ENCODE results near the gene ABCD1. TPM values are rescaled to one million over a fixed set of nuclear protein-coding genes. Genes with fewer than 3 reads are reported as not detected.
A peak's percentile ranks its signal among the peaks of the same experiment; 100 is the strongest.

Gene ABCD1
- total and polyA plus RNA-seq, 8 donors, result 5.8 to 13.2 (median 9.8) TPM

DNA sequence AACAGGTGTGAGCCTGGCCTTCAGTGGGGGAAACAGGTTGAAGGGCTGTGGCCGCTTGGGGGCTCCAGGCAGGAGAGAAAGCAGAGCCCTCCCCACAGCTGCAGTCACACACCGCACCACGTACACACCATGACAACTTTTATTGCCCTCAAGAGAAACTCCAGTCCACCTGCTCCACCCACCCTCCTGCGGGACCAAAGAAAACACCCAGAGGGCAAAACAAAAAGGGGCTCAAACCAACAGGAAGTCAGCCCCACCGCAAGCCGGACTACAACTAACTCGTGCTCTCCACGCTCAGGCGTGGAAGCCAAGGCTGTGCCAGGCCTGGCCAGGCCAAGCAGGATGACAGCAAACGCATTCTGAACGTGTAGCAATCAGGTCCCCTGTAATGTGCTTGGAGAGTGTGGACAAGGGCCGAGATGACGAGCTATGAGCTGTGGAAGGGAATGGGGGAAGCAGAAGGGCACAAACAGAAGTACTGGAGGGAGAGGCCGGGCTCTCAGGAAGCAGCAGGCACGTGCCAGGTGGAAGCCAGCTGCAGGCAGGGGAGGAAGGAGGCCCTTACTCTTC is 24.2 kb upstream of the ABCD1 start:
- ATAC-seq (no peak), DNase-seq (no peak), FAIRE-seq (no peak)
- no peaks in the 10 kb centered on the region for H3K4me1 ChIP-seq
- H3K27me3 ChIP-seq, result no peaks in the 10 kb centered on the region
- no peaks in the 10 kb centered on the region for H3K9me3 ChIP-seq
- peaks cover 0 to 4% (median 0%) of the 10 kb centered on the region in 3 donors for H3K36me3 ChIP-seq
- H3K27ac ChIP-seq, result no peak overlapping the region
- H3K4me3 ChIP-seq, result no peak overlapping the region
- intact Hi-C loops (cut with DNase I), result no loop called here
- WGBS, 2 donors, result 78 to 79% methylated on average over 13 to 15 of the region's 15 CpGs
- TF ChIP-seq, protein P1, sequence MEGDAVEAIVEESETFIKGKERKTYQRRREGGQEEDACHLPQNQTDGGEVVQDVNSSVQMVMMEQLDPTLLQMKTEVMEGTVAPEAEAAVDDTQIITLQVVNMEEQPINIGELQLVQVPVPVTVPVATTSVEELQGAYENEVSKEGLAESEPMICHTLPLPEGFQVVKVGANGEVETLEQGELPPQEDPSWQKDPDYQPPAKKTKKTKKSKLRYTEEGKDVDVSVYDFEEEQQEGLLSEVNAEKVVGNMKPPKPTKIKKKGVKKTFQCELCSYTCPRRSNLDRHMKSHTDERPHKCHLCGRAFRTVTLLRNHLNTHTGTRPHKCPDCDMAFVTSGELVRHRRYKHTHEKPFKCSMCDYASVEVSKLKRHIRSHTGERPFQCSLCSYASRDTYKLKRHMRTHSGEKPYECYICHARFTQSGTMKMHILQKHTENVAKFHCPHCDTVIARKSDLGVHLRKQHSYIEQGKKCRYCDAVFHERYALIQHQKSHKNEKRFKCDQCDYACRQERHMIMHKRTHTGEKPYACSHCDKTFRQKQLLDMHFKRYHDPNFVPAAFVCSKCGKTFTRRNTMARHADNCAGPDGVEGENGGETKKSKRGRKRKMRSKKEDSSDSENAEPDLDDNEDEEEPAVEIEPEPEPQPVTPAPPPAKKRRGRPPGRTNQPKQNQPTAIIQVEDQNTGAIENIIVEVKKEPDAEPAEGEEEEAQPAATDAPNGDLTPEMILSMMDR (IDR thresholded peaks at IDR 0.05), result no peak

DNA sequence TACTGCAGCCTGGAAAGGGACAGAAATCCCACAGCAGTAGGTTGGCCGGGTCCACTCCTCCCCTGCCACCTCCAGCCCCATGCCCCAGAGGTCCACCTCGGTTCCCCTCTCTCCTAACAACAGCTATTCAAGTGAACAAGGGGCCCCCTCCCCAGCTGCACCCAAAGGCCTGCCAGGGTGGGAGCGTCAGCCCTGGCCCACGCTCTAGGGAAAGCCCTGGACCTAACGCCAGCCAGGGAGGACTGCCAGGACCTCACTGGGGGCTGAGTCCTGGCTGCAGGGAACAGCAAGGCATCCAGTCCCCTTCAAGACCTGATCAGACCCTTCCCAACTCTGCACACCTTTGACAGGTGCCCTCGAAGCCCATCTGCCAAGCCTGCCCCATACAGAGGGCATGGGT is 23.7 kb upstream of the ABCD1 start:
- Histone ChIP-seq H3K36me3 (peaks cover 0 to 4% (median 0%) of the 10 kb centered on the region in 3 donors), H3K27ac (no peak overlapping the region), H3K4me3 (no peak overlapping the region), H3K27me3 (no peaks in the 10 kb centered on the region), H3K9me3 (no peaks in the 10 kb centered on the region), H3K4me1 (no peaks in the 10 kb centered on the region)
- intact Hi-C loops (cut with DNase I), result no loop called here
- ATAC-seq (no peak), DNase-seq (peak in 1 of 6 donors; percentile 63), FAIRE-seq (no peak)
- 79 to 86% methylated on average over 4 to 5 of the region's 6 CpGs for WGBS, 2 donors
- TF ChIP-seq, protein P1 (IDR thresholded peaks at IDR 0.05), result no peak

DNA sequence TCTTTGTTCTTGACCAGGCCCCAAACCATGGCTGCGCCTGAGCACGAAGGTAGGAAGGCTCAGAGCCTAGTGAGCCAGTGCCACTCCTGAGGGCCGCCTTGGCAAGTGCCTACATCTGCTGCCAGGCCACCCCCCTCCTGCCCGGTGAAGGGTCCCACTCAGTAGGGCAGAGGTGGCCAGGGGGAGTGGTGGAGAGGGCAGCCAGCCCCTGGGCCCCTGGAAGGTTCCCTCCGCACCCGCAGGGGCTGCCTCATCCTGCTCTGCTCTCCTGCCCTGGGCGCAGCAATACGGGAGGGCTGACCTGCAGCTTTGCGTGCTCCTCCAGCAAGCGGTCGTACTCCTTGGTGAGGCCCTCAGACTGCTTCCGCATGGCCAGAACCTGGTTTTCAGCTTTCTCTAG is 22.9 kb upstream of the ABCD1 start:
- WGBS, 2 donors, result 94% methylated on average over 11 to 12 of the region's 12 CpGs
- H3K4me1 ChIP-seq, result no peaks in the 10 kb centered on the region
- no peaks in the 10 kb centered on the region for H3K27me3 ChIP-seq
- DNase-seq, result peak in 1 of 6 donors; percentile 8
- peaks cover 0 to 4% (median 0%) of the 10 kb centered on the region in 3 donors for H3K36me3 ChIP-seq
- FAIRE-seq, result no peak
- TF ChIP-seq, protein P1 (IDR thresholded peaks at IDR 0.05), result no peak
- no peaks in the 10 kb centered on the region for H3K9me3 ChIP-seq
- no peak overlapping the region for H3K27ac ChIP-seq
- no peak for ATAC-seq
- intact Hi-C loops (cut with DNase I), result no loop called here
- no peak overlapping the region for H3K4me3 ChIP-seq

DNA sequence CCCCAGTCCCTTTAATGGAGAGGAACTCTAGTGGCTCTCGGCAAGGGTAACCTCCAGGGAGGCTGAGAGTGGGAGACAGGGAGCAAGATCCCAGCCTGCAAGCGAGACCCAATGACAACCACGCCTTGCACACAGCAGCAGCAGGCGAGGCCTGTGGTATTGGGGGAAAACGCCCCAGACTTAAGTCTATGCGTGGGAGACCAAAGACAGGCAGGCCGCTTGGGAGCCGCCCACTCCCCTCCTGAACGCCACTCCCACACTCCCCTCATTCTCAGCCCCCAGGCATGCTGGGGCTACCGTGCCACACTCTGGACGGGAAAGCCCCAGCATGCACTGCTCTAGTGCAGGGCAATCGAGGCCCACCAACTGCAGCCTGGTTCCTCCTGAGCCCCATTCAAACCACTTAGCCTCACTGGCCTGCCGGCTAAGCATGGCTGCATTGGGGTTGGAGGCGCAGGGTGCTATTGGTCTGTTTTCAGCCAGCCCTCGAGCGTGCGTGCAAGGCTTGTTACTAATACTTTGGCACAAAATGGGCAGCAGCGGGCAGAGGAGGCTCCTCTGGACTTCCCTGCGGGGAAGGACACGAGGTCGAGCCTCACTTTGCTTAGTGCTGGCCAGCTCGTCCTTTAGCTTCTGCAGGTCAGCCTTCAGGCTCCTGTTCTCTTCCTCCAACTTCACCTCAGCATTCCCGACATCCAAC is 22.2 kb upstream of the ABCD1 start:
- intact Hi-C loops (cut with DNase I), result no loop called here
- FAIRE-seq (no peak), ATAC-seq (no peak), DNase-seq (peak in 3 of 6 donors; percentile 6 to 61 (median 53))
- H3K27me3 ChIP-seq, result no peaks in the 10 kb centered on the region
- H3K9me3 ChIP-seq, result no peaks in the 10 kb centered on the region
- WGBS, 2 donors, result 73 to 77% methylated on average over 23 of the region's 23 CpGs
- H3K4me1 ChIP-seq, result no peaks in the 10 kb centered on the region
- H3K36me3 ChIP-seq, result peaks cover 0 to 4% (median 0%) of the 10 kb centered on the region in 3 donors
- H3K27ac ChIP-seq, result no peak overlapping the region
- TF ChIP-seq, protein P1 (IDR thresholded peaks at IDR 0.05), result no peak
- no peak overlapping the region for H3K4me3 ChIP-seq

DNA sequence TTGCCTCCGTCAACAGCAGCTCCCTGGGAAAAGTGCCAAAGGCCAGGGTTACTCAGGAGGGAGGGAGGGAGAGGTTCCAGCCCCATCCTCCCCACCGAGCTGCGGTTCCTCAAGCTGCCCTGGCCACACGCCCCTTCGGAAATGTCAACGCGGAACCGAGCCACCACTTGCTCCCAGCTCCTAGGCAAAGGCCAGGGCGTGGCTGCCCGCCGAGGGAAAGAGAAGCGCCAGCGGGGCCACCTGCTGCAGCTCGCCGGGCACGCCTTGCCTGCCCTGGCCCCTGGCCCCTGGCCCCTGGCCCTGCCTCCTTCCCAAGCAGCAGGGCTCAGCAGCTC is 21.7 kb upstream of the ABCD1 start:
- Histone ChIP-seq H3K36me3 (peaks cover 0 to 4% (median 0%) of the 10 kb centered on the region in 3 donors), H3K27me3 (no peaks in the 10 kb centered on the region), H3K9me3 (no peaks in the 10 kb centered on the region), H3K4me3 (no peak overlapping the region), H3K4me1 (no peaks in the 10 kb centered on the region), H3K27ac (no peak overlapping the region)
- WGBS, 2 donors, result 26 to 53% methylated on average over 15 to 16 of the region's 16 CpGs
- DNase-seq (peak; percentile 60 to 87 (median 73)), FAIRE-seq (peak; percentile 66), ATAC-seq (peak; percentile 56 to 77 (median 66))
- intact Hi-C loops (cut with DNase I), result no loop called here
- TF ChIP-seq, protein P1 (IDR thresholded peaks at IDR 0.05), result no peak

All from pancreas (tissue), 10 donors.